ENCODE results near the gene DSG3. TPM values are rescaled to one million over a fixed set of nuclear protein-coding genes. Genes with fewer than 3 reads are reported as not detected.

DSG3 gene
- total RNA-seq, 6 donors from 2014 or later: not detected

GRCh38 chr18:31497404-31497835 lies 49.9 kb downstream of the DSG3 start:
- peaks cover 0 to 8% (median 4%) of the 10 kb centered on the region in 4 donors for H3K27me3 ChIP-seq
- DNase-seq (peak in 1 of 2 donors; percentile 34), ATAC-seq (ENCODE audit: low FRiP score in 2 of 2) (no peak)
- TF ChIP-seq POLR2A (IDR thresholded peaks at IDR 0.05): no peak
- TF ChIP-seq CTCF (IDR thresholded peaks at IDR 0.05): no peak
- peaks cover 5 to 16% (median 8%) of the 10 kb centered on the region in 4 donors for H3K4me1 ChIP-seq
- H3K9me3 ChIP-seq: no peaks in the 10 kb centered on the region
- H3K36me3 ChIP-seq: no peaks in the 10 kb centered on the region
- peak overlapping the region in 3 of 4 donors; percentile 52 to 63 (median 60) for H3K4me3 ChIP-seq
- WGBS, 2 donors: 15 to 69% methylated on average over 1 to 7 of the region's 25 CpGs
- H3K27ac ChIP-seq: peak overlapping the region; percentile 71 to 81 (median 78)

- WGBS, 2 donors: 0 to 1% methylated on average over 4 to 64 of the region's 79 CpGs
- DNase-seq: peak; percentile 82 to 95
- Histone ChIP-seq H3K4me1 (peaks cover 5 to 16% (median 8%) of the 10 kb centered on the region in 4 donors), H3K27me3 (peaks cover 0 to 8% (median 4%) of the 10 kb centered on the region in 4 donors), H3K4me3 (peak within 1 kb of the TSS; percentile 34 to 63 (median 56)), H3K9me3 (no peaks in the 10 kb centered on the region), H3K27ac (peak within 1 kb of the TSS; percentile 71 to 81 (median 78)), H3K36me3 (no peaks in the 10 kb centered on the region)
- TF ChIP-seq EP300 (IDR thresholded peaks at IDR 0.05) (no peak), POLR2A (IDR thresholded peaks at IDR 0.05) (peak in 2 of 4 donors; percentile 49 to 72), POLR2AphosphoS5 (IDR thresholded peaks at IDR 0.05) (no peak), CTCF (IDR thresholded peaks at IDR 0.05) (no peak)
- ATAC-seq (ENCODE audit: low FRiP score in 2 of 2): peak; percentile 93 to 97
Measured at GRCh38 chr18:31497836-31498573, 50.5 kb downstream of the DSG3 start, which contains the start of gene DSG2. DSG2 (plus strand) TSS chr18:31498177; CDS start chr18:31498252, 75 bp downstream.

GRCh38 chr18:31498574-31499524 lies 51.3 kb downstream of the DSG3 start:
- H3K4me1 ChIP-seq: peaks cover 5 to 16% (median 8%) of the 10 kb centered on the region in 4 donors
- no peaks in the 10 kb centered on the region for H3K36me3 ChIP-seq
- H3K27me3 ChIP-seq: peaks cover 0 to 8% (median 4%) of the 10 kb centered on the region in 4 donors
- DNase-seq (no peak), ATAC-seq (ENCODE audit: low FRiP score in 2 of 2) (peak in 1 of 2 donors; percentile 57)
- TF ChIP-seq EP300 (IDR thresholded peaks at IDR 0.05) (no peak), POLR2A (IDR thresholded peaks at IDR 0.05) (no peak), POLR2AphosphoS5 (IDR thresholded peaks at IDR 0.05) (no peak), CTCF (IDR thresholded peaks at IDR 0.05) (no peak)
- peak overlapping the region; percentile 71 to 81 (median 78) for H3K27ac ChIP-seq
- peak overlapping the region; percentile 34 to 63 (median 56) for H3K4me3 ChIP-seq
- WGBS, 2 donors: 11 to 14% methylated on average over 22 of the region's 22 CpGs
- no peaks in the 10 kb centered on the region for H3K9me3 ChIP-seq

- peaks cover 0 to 8% (median 4%) of the 10 kb centered on the region in 4 donors for H3K27me3 ChIP-seq
- ATAC-seq (ENCODE audit: low FRiP score in 2 of 2) (no peak), DNase-seq (no peak)
- H3K9me3 ChIP-seq: no peaks in the 10 kb centered on the region
- 72 to 73% methylated on average over 6 of the region's 6 CpGs for WGBS, 2 donors
- H3K36me3 ChIP-seq: no peaks in the 10 kb centered on the region
- H3K27ac ChIP-seq: no peak overlapping the region
- H3K4me1 ChIP-seq: peaks cover 5 to 16% (median 8%) of the 10 kb centered on the region in 4 donors
- no peak overlapping the region for H3K4me3 ChIP-seq
- TF ChIP-seq POLR2A (IDR thresholded peaks at IDR 0.05) (no peak), CTCF (IDR thresholded peaks at IDR 0.05) (no peak), POLR2AphosphoS5 (IDR thresholded peaks at IDR 0.05) (no peak), EP300 (IDR thresholded peaks at IDR 0.05) (no peak)
Measured at GRCh38 chr18:31500051-31500688, 52.6 kb downstream of the DSG3 start.

Measured in upper lobe of left lung (tissue), 6 donors.